ES-I3 (cell line): ENCODE data around the gene NCAN.

Experiments
- H3K36me3 ChIP-seq: 2 replicates; pipeline ENCODE4 v1.6.1; 2013; ENCODE audit warnings: mild to moderate bottlenecking, low read length, control low read depth, moderate library complexity; ENCODE audit not compliant: insufficient read depth
- H3K4me1 ChIP-seq: 2 replicates; pipeline ENCODE4 v1.6.1; 2013; ENCODE audit warnings: mild to moderate bottlenecking, control low read depth, low read length; ENCODE audit not compliant: insufficient read depth
- H3K9ac ChIP-seq: 2 replicates; pipeline ENCODE4 v1.6.1; 2013; ENCODE audit warnings: low read depth, mild to moderate bottlenecking, low read length, moderate library complexity
- H3K9me3 ChIP-seq: 2 replicates; pipeline ENCODE4 v1.6.1; 2013; ENCODE audit warnings: mild to moderate bottlenecking, low read length, moderate library complexity; ENCODE audit not compliant: control insufficient read depth, insufficient read depth

Gene NCAN

DNA sequence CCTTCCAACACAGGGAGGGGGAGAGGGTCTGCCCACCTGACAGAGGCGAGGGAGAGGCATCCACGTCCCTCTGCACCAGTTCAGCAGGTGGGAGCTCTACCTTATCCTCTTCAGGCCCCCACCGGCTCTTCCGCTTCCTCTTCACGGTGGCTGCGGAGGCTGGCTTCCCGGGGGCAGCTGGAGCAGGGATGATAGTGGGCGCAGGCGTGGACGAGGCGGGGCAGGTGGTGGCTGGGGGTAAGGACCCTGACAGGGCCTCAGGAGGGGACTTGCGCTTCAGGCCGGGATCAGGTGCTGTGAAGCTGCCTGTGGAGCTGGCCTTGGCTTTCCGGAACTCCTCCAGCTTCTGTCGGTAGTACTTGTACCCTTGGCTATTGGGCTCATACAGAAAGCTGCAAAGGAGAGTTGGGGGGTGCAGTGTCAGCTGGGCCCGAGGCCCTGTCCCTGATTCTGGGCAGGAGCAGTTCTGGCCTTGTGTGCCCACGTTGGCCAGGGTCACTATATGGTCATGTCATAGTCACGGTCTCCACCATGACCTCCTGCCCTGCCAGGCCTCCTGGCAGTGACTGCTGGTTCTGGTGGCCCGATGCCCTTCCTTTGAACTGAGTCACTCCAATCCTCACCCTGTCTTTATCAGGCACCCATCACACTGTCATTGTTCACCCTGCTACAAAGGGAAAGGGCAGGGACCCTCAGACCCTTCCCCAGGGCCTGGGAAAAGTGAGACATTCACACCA is 85.4 kb downstream of the NCAN start:
- Histone ChIP-seq H3K4me1 (no peaks in the 10 kb centered on the region), H3K36me3 (peaks cover 7% of the 10 kb centered on the region; the same call in 1 of the 2 replicates), H3K9me3 (no peaks in the 10 kb centered on the region), H3K9ac (no peak overlapping the region)

DNA sequence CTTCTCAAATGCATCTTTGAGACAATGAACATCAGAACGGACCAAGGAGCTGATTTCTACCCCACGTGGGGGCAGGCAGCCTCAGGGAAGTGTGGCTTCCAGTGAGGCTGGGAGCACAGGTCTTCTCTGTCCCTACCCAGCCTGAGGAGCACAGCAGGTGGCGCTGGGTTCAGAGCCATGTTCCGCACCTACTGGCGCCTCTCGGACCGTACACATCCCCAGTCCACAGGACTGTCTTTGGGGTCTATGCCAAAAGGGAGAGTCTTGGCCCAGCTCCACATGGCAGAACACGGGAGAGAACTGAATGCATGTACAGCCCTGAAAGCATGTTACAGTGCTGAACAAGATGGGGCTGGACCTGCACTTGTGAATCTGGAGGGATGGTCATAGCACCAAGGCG is 86.0 kb downstream of the NCAN start:
- no peaks in the 10 kb centered on the region for H3K4me1 ChIP-seq
- H3K36me3 ChIP-seq, result peaks cover 7% of the 10 kb centered on the region; the same call in 1 of the 2 replicates
- H3K9me3 ChIP-seq, result no peaks in the 10 kb centered on the region
- H3K9ac ChIP-seq, result no peak overlapping the region

DNA sequence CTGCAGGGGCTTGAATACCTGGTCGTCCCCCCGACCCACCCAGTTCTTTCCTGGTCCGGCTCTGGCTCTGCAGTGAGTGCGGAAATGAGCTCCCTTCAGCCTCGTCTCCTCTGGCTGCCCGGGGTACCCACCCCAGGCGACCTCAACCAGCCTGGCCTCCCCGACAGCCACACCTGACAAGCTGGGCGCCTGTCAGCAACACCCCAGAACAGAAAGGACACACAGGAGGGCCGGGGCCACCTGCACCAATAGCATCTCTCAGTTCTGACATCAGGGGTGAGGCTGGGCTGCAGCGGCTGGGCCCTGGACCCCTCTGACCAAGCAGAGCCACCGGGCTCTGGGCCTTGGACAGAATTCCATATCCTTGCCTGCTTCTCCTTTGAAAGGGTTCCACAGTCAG is 88.9 kb downstream of the NCAN start:
- H3K9ac ChIP-seq, result no peak overlapping the region
- peaks cover 5% of the 10 kb centered on the region for H3K36me3 ChIP-seq
- H3K4me1 ChIP-seq, result no peaks in the 10 kb centered on the region
- no peaks in the 10 kb centered on the region for H3K9me3 ChIP-seq
